Endodermal cell (in vitro differentiated cells): ENCODE data around the gene ZFAND2A. TPM values are rescaled to one million over a fixed set of nuclear protein-coding genes. Genes with fewer than 3 reads are reported as not detected.

Experiments used
- DNase-seq: peaks from one replicate; pipeline ENCODE4 v3.0.0-alpha.2; 2017
- H3K27ac ChIP-seq: 2 replicates; pipeline ENCODE4 v1.5.1; 2013; ENCODE audit warnings: mild to moderate bottlenecking, low read depth, low read length, moderate library complexity
- H3K27me3 ChIP-seq: 2 replicates; pipeline ENCODE4 v1.6.1; 2013; ENCODE audit warnings: mild to moderate bottlenecking, low read length, moderate library complexity; ENCODE audit not compliant: insufficient read depth, control insufficient read depth, poor library complexity, severe bottlenecking
- H3K36me3 ChIP-seq: 2 replicates; pipeline ENCODE4 v1.7.0; 2013; ENCODE audit warnings: mild to moderate bottlenecking, low read length, moderate library complexity; ENCODE audit not compliant: control insufficient read depth, insufficient read depth
- H3K4me1 ChIP-seq: one replicate; pipeline ENCODE4 v1.7.0; 2013; ENCODE audit warnings: low read length; ENCODE audit not compliant: control insufficient read depth, insufficient read depth
- H3K4me3 ChIP-seq: 2 replicates; pipeline ENCODE4 v1.5.1; 2013; ENCODE audit warnings: mild to moderate bottlenecking, low read length, moderate library complexity
- H3K9ac ChIP-seq: 2 replicates; pipeline ENCODE4 v1.6.1; 2013; ENCODE audit warnings: mild to moderate bottlenecking, low read length, moderate library complexity; ENCODE audit not compliant: poor library complexity, severe bottlenecking; ENCODE audit errors: extremely low read depth
- H3K9me3 ChIP-seq: 2 replicates; pipeline ENCODE4 v1.6.1; 2013; ENCODE audit warnings: mild to moderate bottlenecking, low read length, moderate library complexity; ENCODE audit not compliant: control insufficient read depth
- H3K27ac Mint-ChIP-seq: 2 replicates; pipeline ENCODE4 v1.8.0; 2020; ENCODE audit warnings: mixed read lengths
- H3K27me3 Mint-ChIP-seq: 2 replicates; pipeline ENCODE4 v1.8.0; 2021; ENCODE audit warnings: mild to moderate bottlenecking, mixed read lengths; ENCODE audit not compliant: insufficient read depth
- H3K36me3 Mint-ChIP-seq: 2 replicates; pipeline ENCODE4 v1.8.0; 2020; ENCODE audit warnings: low read depth, mixed read lengths
- H3K4me1 Mint-ChIP-seq: 2 replicates; pipeline ENCODE4 v1.8.0; 2020; ENCODE audit warnings: mixed read lengths
- H3K4me3 Mint-ChIP-seq: 2 replicates; pipeline ENCODE4 v1.8.0; 2020; ENCODE audit warnings: mild to moderate bottlenecking, moderate library complexity, mixed read lengths
- H3K9me3 Mint-ChIP-seq: 2 replicates; pipeline ENCODE4 v1.8.0; 2020; ENCODE audit warnings: mild to moderate bottlenecking, mixed read lengths
- WGBS, 2 experiments: methylation state at CpG; one replicate each; pipeline versions ENCODE4 v1.1.5 to v1.1.7; 2013; ENCODE audit warnings: missing lambda C conversion rate in 2 of 2, mixed read lengths in 1 of 2; ENCODE audit not compliant: insufficient coverage in 1 of 2, insufficient read length in 1 of 2; 5-methylcytosine and 5-hydroxymethylcytosine counted together
- total RNA-seq, 2 donors: library from RNA; stranded (reverse); fragmentation: NEBNext Ultra II Directional in 1 of 2; extraction: Animal tissue kit (Norgen Biotek cat#: 25700) in 1 of 2; gene quantifications; 2 replicates in 1 of 2; 3 replicates in 1 of 2; pipeline ENCODE4 v1.2.1, GENCODE V29; 2021
- TF ChIP-seq, protein P1 (sequence below): fragments of 200-600 bp; sonication (generic); conservative IDR thresholded peaks from 2 replicates; pipeline ENCODE4 v1.5.0; 2021; ENCODE audit warnings: antibody characterized with exemption, mild to moderate bottlenecking

The ZFAND2A gene
- total RNA-seq, 2 donors from 2014 or later: 14.9 to 17.1 TPM

DNA sequence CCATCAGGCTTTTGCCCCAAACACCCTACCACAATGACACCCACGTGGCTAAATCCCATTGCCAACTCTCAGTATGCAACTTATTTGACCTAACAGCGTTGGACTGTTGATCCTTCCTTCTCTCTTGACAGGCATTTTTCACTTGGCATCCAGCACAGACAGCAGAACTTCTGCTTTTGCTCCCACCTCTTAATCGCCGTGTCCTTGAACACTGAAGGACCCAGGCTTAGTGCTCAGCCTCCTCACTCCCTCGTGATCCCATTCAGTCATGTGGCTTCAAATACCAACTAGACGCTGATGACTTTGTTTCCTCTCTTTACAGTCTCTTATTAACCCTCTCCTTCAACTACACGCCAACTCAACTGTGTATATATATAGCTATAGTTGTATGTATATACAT is 25.0 kb downstream of the ZFAND2A start:
- H3K27me3 Mint-ChIP-seq: no peaks in the 10 kb centered on the region
- no peak overlapping the region for H3K4me3 Mint-ChIP-seq
- H3K4me3 ChIP-seq: no peak overlapping the region
- no peak overlapping the region for H3K27ac Mint-ChIP-seq
- H3K27ac ChIP-seq: no peak overlapping the region
- peaks cover 27% of the 10 kb centered on the region for H3K36me3 Mint-ChIP-seq
- no peaks in the 10 kb centered on the region for H3K27me3 ChIP-seq
- 97% methylated on average over 5 to 6 of the region's 7 CpGs for WGBS, 2 experiments
- peaks cover 20% of the 10 kb centered on the region for H3K36me3 ChIP-seq
- H3K4me1 Mint-ChIP-seq: peaks cover 8% of the 10 kb centered on the region
- TF ChIP-seq, protein P1, sequence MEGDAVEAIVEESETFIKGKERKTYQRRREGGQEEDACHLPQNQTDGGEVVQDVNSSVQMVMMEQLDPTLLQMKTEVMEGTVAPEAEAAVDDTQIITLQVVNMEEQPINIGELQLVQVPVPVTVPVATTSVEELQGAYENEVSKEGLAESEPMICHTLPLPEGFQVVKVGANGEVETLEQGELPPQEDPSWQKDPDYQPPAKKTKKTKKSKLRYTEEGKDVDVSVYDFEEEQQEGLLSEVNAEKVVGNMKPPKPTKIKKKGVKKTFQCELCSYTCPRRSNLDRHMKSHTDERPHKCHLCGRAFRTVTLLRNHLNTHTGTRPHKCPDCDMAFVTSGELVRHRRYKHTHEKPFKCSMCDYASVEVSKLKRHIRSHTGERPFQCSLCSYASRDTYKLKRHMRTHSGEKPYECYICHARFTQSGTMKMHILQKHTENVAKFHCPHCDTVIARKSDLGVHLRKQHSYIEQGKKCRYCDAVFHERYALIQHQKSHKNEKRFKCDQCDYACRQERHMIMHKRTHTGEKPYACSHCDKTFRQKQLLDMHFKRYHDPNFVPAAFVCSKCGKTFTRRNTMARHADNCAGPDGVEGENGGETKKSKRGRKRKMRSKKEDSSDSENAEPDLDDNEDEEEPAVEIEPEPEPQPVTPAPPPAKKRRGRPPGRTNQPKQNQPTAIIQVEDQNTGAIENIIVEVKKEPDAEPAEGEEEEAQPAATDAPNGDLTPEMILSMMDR: no peak
- peaks cover 12% of the 10 kb centered on the region for H3K9me3 ChIP-seq
- no peak for DNase-seq
- peaks cover 11% of the 10 kb centered on the region for H3K9me3 Mint-ChIP-seq
- no peaks in the 10 kb centered on the region for H3K4me1 ChIP-seq
- H3K9ac ChIP-seq: no peak overlapping the region

DNA sequence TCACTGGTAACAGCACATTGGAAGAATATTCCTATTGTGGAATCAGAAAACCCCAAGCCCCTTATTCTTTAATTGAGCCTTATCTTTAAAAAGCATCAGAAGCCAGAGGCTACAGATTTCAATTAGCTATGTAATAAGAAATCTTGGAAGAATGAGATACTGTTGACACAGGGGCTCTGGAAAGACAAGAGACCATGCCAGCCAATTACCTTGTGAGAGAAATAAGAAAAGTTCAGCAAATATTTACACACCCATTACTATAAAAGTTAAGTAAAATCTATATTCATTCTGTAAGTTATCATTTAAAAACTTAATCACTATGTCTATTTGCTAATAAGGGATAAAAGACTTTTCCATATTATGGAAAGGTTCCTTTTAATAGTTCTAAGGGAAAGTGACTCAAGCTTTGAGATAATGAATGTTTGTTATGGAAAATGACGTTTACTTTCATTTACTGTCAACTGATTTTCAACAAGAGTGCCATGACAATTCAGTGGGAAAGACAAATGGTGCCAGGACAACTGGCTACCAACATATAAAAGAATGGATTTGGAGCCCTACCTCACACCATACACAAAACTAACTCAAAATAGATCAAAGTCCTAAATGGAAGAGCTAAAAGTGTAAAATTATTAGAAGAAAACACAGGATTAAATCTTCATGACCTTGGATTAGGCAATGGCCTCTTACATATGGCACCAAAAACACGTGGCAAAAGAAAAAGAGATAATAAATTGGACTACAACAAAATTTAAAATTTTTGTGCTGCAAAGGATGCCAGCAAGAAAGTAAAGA is 28.3 kb downstream of the ZFAND2A start:
- TF ChIP-seq, protein P1: no peak
- 80 to 94% methylated on average over 1 to 2 of the region's 2 CpGs for WGBS, 2 experiments
- H3K27ac ChIP-seq: no peak overlapping the region
- H3K27me3 ChIP-seq: no peaks in the 10 kb centered on the region
- H3K4me3 ChIP-seq: no peak overlapping the region
- H3K27me3 Mint-ChIP-seq: no peaks in the 10 kb centered on the region
- peaks cover 12% of the 10 kb centered on the region for H3K9me3 ChIP-seq
- H3K36me3 ChIP-seq: peaks cover 29% of the 10 kb centered on the region
- H3K9ac ChIP-seq: no peak overlapping the region
- no peak for DNase-seq
- H3K9me3 Mint-ChIP-seq: peaks cover 11% of the 10 kb centered on the region
- no peaks in the 10 kb centered on the region for H3K4me1 ChIP-seq
- peaks cover 1% of the 10 kb centered on the region for H3K4me1 Mint-ChIP-seq
- no peak overlapping the region for H3K4me3 Mint-ChIP-seq
- H3K27ac Mint-ChIP-seq: no peak overlapping the region
- H3K36me3 Mint-ChIP-seq: peaks cover 39% of the 10 kb centered on the region

DNA sequence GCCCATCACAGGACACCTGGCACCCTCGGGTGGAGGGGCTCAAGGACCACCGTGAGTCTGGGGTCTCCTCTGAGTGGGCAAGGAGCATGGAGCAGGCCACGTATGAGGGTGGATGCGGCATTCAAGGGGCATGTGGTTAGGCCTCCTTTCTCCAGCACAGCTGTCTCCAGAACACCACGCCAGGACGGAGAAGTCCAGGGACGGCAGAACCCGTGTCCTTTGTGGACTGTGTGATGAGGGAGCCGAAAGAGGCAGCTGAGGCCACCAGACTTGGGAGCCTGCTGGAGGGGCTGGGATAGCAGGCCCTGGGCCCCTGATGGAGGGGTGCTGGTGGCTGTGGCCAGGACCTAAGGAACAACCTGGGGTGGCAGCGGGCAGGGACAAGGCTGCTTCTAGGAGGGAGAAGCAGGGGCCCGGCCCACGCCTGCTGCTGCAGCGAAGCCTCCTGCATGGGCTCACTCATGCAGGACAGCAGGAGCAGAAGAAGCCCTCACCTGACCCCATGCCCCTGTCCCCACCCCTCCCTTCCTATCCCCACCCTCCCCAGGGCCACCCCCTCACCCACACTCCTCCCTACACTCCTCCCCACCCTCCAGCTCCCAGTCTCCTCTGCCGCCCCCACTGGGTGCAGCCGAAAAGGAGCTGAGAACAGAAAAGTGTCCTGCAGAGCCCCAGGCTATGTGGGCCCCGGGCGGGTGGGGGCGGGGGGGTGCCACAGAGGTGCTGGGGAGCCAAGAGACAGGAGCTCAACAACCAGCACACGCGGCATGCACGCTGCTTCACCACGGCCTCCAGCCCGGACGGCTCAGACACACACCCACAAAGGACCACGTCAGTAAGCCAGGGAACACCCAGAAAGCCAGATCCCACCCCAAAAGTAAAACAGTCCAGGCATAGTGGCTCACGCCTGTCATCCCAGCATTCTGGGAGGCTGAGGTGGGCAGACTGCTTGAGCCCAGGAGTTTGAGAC is 29.7 kb downstream of the ZFAND2A start:
- no peaks in the 10 kb centered on the region for H3K27me3 Mint-ChIP-seq
- no peak overlapping the region for H3K27ac ChIP-seq
- 95% methylated on average over 16 to 26 of the region's 26 CpGs for WGBS, 2 experiments
- no peak overlapping the region for H3K4me3 Mint-ChIP-seq
- H3K9ac ChIP-seq: no peak overlapping the region
- no peak overlapping the region for H3K4me3 ChIP-seq
- H3K36me3 ChIP-seq: peaks cover 37% of the 10 kb centered on the region
- peaks cover 12% of the 10 kb centered on the region for H3K9me3 ChIP-seq
- TF ChIP-seq, protein P1: no peak
- H3K9me3 Mint-ChIP-seq: peaks cover 11% of the 10 kb centered on the region
- H3K36me3 Mint-ChIP-seq: peaks cover 49% of the 10 kb centered on the region
- no peak overlapping the region for H3K27ac Mint-ChIP-seq
- H3K4me1 ChIP-seq: no peaks in the 10 kb centered on the region
- no peaks in the 10 kb centered on the region for H3K4me1 Mint-ChIP-seq
- DNase-seq: no peak
- no peaks in the 10 kb centered on the region for H3K27me3 ChIP-seq
